IMR-90 (cell line): ENCODE measurements around the gene UBAC1. TPM values are rescaled to one million over a fixed set of nuclear protein-coding genes. Genes with fewer than 3 reads are reported as not detected.
A peak's percentile ranks its signal among the peaks of the same experiment; 100 is the strongest.

ENCODE experiments used
- ATAC-seq: fragments of 200-7000 bp; cut with Tn5 transposase; 2 replicates; pipeline ENCODE4 v1.9.1; 2020; ENCODE audit warnings: low read depth, mild to moderate bottlenecking, moderate library complexity
- BruUV-seq: library from RNA; stranded (reverse); fragments of 400-500 nt; replicated peaks from 2 replicates; lab custom pipeline; 2021; lab: Mats Ljungman, UMichigan
- CTCF ChIA-PET: fragments of 300-600 bp; formaldehyde crosslinking; extraction: SDS; loops from one replicate; lab custom pipeline; 2021; ENCODE audit warnings: antibody characterized with exemption; lab: Yijun Ruan, JAX
- POLR2A ChIA-PET: fragments of 300-600 bp; sonication (Branson Sonifier 250); formaldehyde crosslinking; loops from one replicate; lab custom pipeline; 2022; ENCODE audit warnings: antibody characterized with exemption; ENCODE audit not compliant: unreplicated experiment; lab: Charles Lee
- DNase-seq: peaks from one replicate; pipeline ENCODE4 v3.0.0; 2013
- H2AFZ ChIP-seq: replicated peaks from 2 replicates; pipeline ENCODE3; 2013; ENCODE audit warnings: low read length, mild to moderate bottlenecking; ENCODE audit not compliant: poor library complexity
- H2AK5ac ChIP-seq: 2 replicates; pipeline ENCODE4 v1.6.1; 2013; ENCODE audit warnings: low read depth, low read length, inconsistent platforms
- H2AK9ac ChIP-seq: replicated peaks from 2 replicates; pipeline ENCODE3; 2013; ENCODE audit warnings: mild to moderate bottlenecking, low read depth, low read length, moderate library complexity; ENCODE audit not compliant: poor library complexity
- H2BK120ac ChIP-seq: 2 replicates; pipeline ENCODE4 v1.6.1; 2013; ENCODE audit warnings: low read depth, low read length, inconsistent platforms
- H2BK15ac ChIP-seq: 3 replicates; pipeline ENCODE4 v1.6.1; 2013; ENCODE audit warnings: low read depth, low read length, inconsistent platforms
- H2BK20ac ChIP-seq: 2 replicates; pipeline ENCODE4 v1.6.1; 2013; ENCODE audit warnings: low read depth, mild to moderate bottlenecking, inconsistent platforms, low read length, moderate library complexity
- H2BK5ac ChIP-seq: 2 replicates; pipeline ENCODE4 v1.6.1; 2013; ENCODE audit warnings: mild to moderate bottlenecking, low read depth, low read length, inconsistent platforms; ENCODE audit not compliant: poor library complexity, severe bottlenecking
- H3K14ac ChIP-seq: replicated peaks from 2 replicates; pipeline ENCODE4 v1.6.1; 2013; ENCODE audit warnings: low read depth, low read length, inconsistent platforms
- H3K18ac ChIP-seq: 2 replicates; pipeline ENCODE4 v1.6.1; 2013; ENCODE audit warnings: low read depth, low read length, control low read depth
- H3K23ac ChIP-seq: 2 replicates; pipeline ENCODE4 v1.6.1; 2013; ENCODE audit warnings: low read depth, low read length, inconsistent platforms
- H3K27ac ChIP-seq: 2 replicates; pipeline ENCODE4 v1.5.1; 2013; ENCODE audit warnings: mild to moderate bottlenecking, control low read depth, low read length; ENCODE audit not compliant: insufficient read depth
- H3K27me3 ChIP-seq: 2 replicates; pipeline ENCODE4 v1.6.1; 2013; ENCODE audit warnings: low read length; ENCODE audit not compliant: control insufficient read depth, insufficient read depth
- H3K36me3 ChIP-seq: 2 replicates; pipeline ENCODE4 v1.6.1; 2013; ENCODE audit warnings: low read length, mixed read lengths; ENCODE audit not compliant: control insufficient read depth, insufficient read depth
- H3K4ac ChIP-seq: 2 replicates; pipeline ENCODE4 v1.6.1; 2013; ENCODE audit warnings: low read depth, low read length, inconsistent platforms
- H3K4me1 ChIP-seq: 2 replicates; pipeline ENCODE4 v1.6.1; 2013; ENCODE audit warnings: low read length, mixed read lengths; ENCODE audit not compliant: control insufficient read depth, insufficient read depth
- H3K4me2 ChIP-seq: 2 replicates; pipeline ENCODE4 v1.6.1; 2013; ENCODE audit warnings: low read depth, mild to moderate bottlenecking, control low read depth, low read length, moderate library complexity
- H3K4me3 ChIP-seq: 2 replicates; pipeline ENCODE4 v1.5.1; 2013; ENCODE audit warnings: low read depth, mild to moderate bottlenecking, control low read depth, low read length, moderate library complexity; ENCODE audit not compliant: insufficient read depth
- H3K56ac ChIP-seq: 2 replicates; pipeline ENCODE4 v1.6.1; 2013; ENCODE audit warnings: low read length, inconsistent platforms; ENCODE audit not compliant: insufficient read depth; ENCODE audit errors: extremely low read depth
- H3K79me1 ChIP-seq, 2 experiments: 2 replicates each; pipeline ENCODE4 v1.6.1; 2013; ENCODE audit warnings: low read length in 2 of 2, inconsistent platforms in 1 of 2, low read depth in 1 of 2
- H3K9ac ChIP-seq: 2 replicates; pipeline ENCODE4 v1.6.1; 2013; ENCODE audit warnings: low read depth, low read length, control low read depth
- H3K9me1 ChIP-seq: 2 replicates; pipeline ENCODE4 v1.6.1; 2013; ENCODE audit warnings: low read length, inconsistent platforms; ENCODE audit not compliant: insufficient read depth
- H3K9me3 ChIP-seq: 2 replicates; pipeline ENCODE4 v1.6.1; 2013; ENCODE audit warnings: low read length; ENCODE audit not compliant: control insufficient read depth, insufficient read depth
- H4K20me1 ChIP-seq: 2 replicates; pipeline ENCODE4 v1.6.1; 2013; ENCODE audit warnings: low read length, inconsistent platforms; ENCODE audit not compliant: insufficient read depth
- H4K5ac ChIP-seq: 2 replicates; pipeline ENCODE4 v1.6.1; 2013; ENCODE audit warnings: mild to moderate bottlenecking, low read depth, low read length, control low read depth
- H4K8ac ChIP-seq, 2 experiments: 2 replicates each; pipeline ENCODE4 v1.6.1; 2013; ENCODE audit warnings: low read depth in 2 of 2, low read length in 2 of 2, control low read depth in 1 of 2, inconsistent platforms in 1 of 2
- H4K91ac ChIP-seq: 2 replicates; pipeline ENCODE4 v1.6.1; 2013; ENCODE audit warnings: low read depth, low read length, inconsistent platforms; ENCODE audit not compliant: insufficient read depth
- BHLHE40 ChIP-seq: fragments of 150-350 bp; IDR thresholded peaks from 2 replicates; pipeline ENCODE4 v1.6.1; 2016; ENCODE audit warnings: mild to moderate bottlenecking, low read depth, low read length
- CEBPB ChIP-seq: IDR thresholded peaks from 2 replicates; pipeline ENCODE4 v1.6.1; 2012; ENCODE audit warnings: low read depth, low read length, improper control_type of control experiment
- CHD1 ChIP-seq: IDR thresholded peaks from 2 replicates; pipeline ENCODE4 v1.6.1; 2012; ENCODE audit warnings: low read depth, low read length, improper control_type of control experiment
- CTCF ChIP-seq: conservative IDR thresholded peaks from 2 replicates; pipeline ENCODE4 v1.5.1; 2012; ENCODE audit warnings: mild to moderate bottlenecking, low read depth, low read length, improper control_type of control experiment
- ELK1 ChIP-seq: fragments of 150-350 bp; IDR thresholded peaks from 2 replicates; pipeline ENCODE4 v1.6.1; 2016; ENCODE audit warnings: low read depth, mild to moderate bottlenecking, low read length, moderate library complexity, borderline replicate concordance
- FOS ChIP-seq: fragments of 150-350 bp; IDR thresholded peaks from 2 replicates; pipeline ENCODE4 v1.6.1; 2016; ENCODE audit warnings: low read depth, low read length
- MAFK ChIP-seq: IDR thresholded peaks from 2 replicates; pipeline ENCODE4 v1.6.1; 2012; ENCODE audit warnings: low read depth, low read length, improper control_type of control experiment
- MAZ ChIP-seq: IDR thresholded peaks from 2 replicates; pipeline ENCODE4 v1.6.1; 2012; ENCODE audit warnings: low read depth, mild to moderate bottlenecking, low read length, improper control_type of control experiment, moderate library complexity, borderline replicate concordance
- MXI1 ChIP-seq: IDR thresholded peaks from 2 replicates; pipeline ENCODE4 v1.6.1; 2012; ENCODE audit warnings: low read depth, mild to moderate bottlenecking, low read length, moderate library complexity, borderline replicate concordance
- NFE2L2 ChIP-seq: fragments of 150-350 bp; IDR thresholded peaks from 2 replicates; pipeline ENCODE4 v1.6.1; 2016; ENCODE audit warnings: low read depth, mild to moderate bottlenecking, low read length
- POLR2A ChIP-seq: IDR thresholded peaks from 2 replicates; pipeline ENCODE4 v1.6.1; 2012; ENCODE audit warnings: mild to moderate bottlenecking, low read depth, low read length
- RAD21 ChIP-seq: IDR thresholded peaks from 2 replicates; pipeline ENCODE4 v1.6.1; 2012; ENCODE audit warnings: low read length, improper control_type of control experiment
- RCOR1 ChIP-seq: IDR thresholded peaks from 2 replicates; pipeline ENCODE4 v1.6.1; 2012; ENCODE audit warnings: mild to moderate bottlenecking, low read length, improper control_type of control experiment; ENCODE audit not compliant: insufficient replicate concordance
- RFX5 ChIP-seq: IDR thresholded peaks from 2 replicates; pipeline ENCODE4 v1.8.0; 2012; ENCODE audit warnings: low read depth, mild to moderate bottlenecking, low read length, moderate library complexity
- SMC3 ChIP-seq: fragments of 150-350 bp; IDR thresholded peaks from 2 replicates; pipeline ENCODE4 v1.6.1; 2016; ENCODE audit warnings: low read depth, mild to moderate bottlenecking, antibody characterized with exemption, low read length, moderate library complexity
- USF2 ChIP-seq: fragments of 150-350 bp; IDR thresholded peaks from 2 replicates; pipeline ENCODE4 v1.6.1; 2017; ENCODE audit warnings: mild to moderate bottlenecking, antibody characterized with exemption, low read length, low read depth
- WGBS, 2 experiments: methylation state at CpG; one replicate each; pipeline versions ENCODE4 v1.1.5 to v1.1.7; 2013; ENCODE audit warnings: missing lambda C conversion rate in 2 of 2; ENCODE audit not compliant: insufficient read length in 1 of 2; ENCODE audit errors: extremely low coverage in 2 of 2; 5-methylcytosine and 5-hydroxymethylcytosine counted together
- dilution Hi-C: fragments of 300-500 bp; cut with HindIII; formaldehyde crosslinking; loops from one replicate; pipeline ENCODE4 v1.14.3; 2018; ENCODE audit warnings: low sequenced_read_pairs; ENCODE audit not compliant: unreplicated experiment
- in situ Hi-C: fragments of 300-500 bp; cut with MboI; formaldehyde crosslinking; loops from 3 replicates; pipeline ENCODE4 v1.14.3; 2019; ENCODE audit warnings: low sequenced_read_pairs, inconsistent platforms, mixed read lengths
- intact Hi-C: fragments of 100-400 bp; cut with micrococcal nuclease; formaldehyde crosslinking; loops from 2 replicates; pipeline ENCODE4 v1.10.0; 2022
- polyA plus RNA-seq, 3 experiments: library from polyadenylated mRNA; depleted of rRNA; stranded (reverse); fragments of >200 nt; gene quantifications; 2 replicates each; pipeline ENCODE4 v1.2.3, GENCODE V29; 2012; ENCODE audit warnings: low replicate concordance in 1 of 3
- total RNA-seq: library from RNA; depleted of rRNA; stranded (reverse); fragments of >200 nt; gene quantifications from 2 replicates; pipeline ENCODE4 v1.2.3, GENCODE V29; 2012

UBAC1 gene
- total and polyA plus RNA-seq, 2 of the 4 experiments (the other 2 are of a cell fraction), result 25.3 to 33.9 TPM

GRCh38 chr9:136001231-136001630 is 40.1 kb upstream of the UBAC1 start:
- WGBS, 2 experiments, result 50% methylated on average over 1 of the region's 18 CpGs; no CpG with 5 or more reads in 1 of the 2 experiments
- no peak overlapping the region for H3K9ac ChIP-seq
- no peak overlapping the region for H2AK5ac ChIP-seq
- CTCF ChIA-PET, result no interaction called here
- no peak overlapping the region for H4K91ac ChIP-seq
- no peak overlapping the region for H3K56ac ChIP-seq
- H3K4me2 ChIP-seq, result no peak overlapping the region
- POLR2A ChIA-PET, result no interaction called here
- no peak overlapping the region for H2BK120ac ChIP-seq
- TF ChIP-seq RFX5 (no peak), MAZ (no peak), MAFK (no peak), CEBPB (no peak), FOS (no peak), RCOR1 (no peak), BHLHE40 (no peak), POLR2A (no peak), NFE2L2 (no peak), SMC3 (no peak), CTCF (no peak), ELK1 (no peak), CHD1 (no peak), RAD21 (no peak), MXI1 (no peak), USF2 (no peak)
- H2BK15ac ChIP-seq, result no peak overlapping the region
- H3K27ac ChIP-seq, result no peak overlapping the region
- no peak overlapping the region for H4K5ac ChIP-seq
- no peak overlapping the region for H3K4ac ChIP-seq
- H3K4me1 ChIP-seq, result peaks cover 6% of the 10 kb centered on the region; the same call in 1 of the 2 replicates
- H3K9me3 ChIP-seq, result no peaks in the 10 kb centered on the region
- intact Hi-C loops, result no loop called here
- H3K14ac ChIP-seq, result no peak overlapping the region
- in situ Hi-C loops, result no loop called here
- no peak overlapping the region for H2BK20ac ChIP-seq
- H3K18ac ChIP-seq, result no peak overlapping the region
- no peaks in the 10 kb centered on the region; a peak in 2 of 4 replicates for H3K79me1 ChIP-seq
- H3K9me1 ChIP-seq, result no peaks in the 10 kb centered on the region
- no peak overlapping the region for H2BK5ac ChIP-seq
- ATAC-seq (no peak), DNase-seq (no peak)
- dilution Hi-C loops, result no loop called here
- no peak overlapping the region for H2AFZ ChIP-seq
- no peaks in the 10 kb centered on the region for H3K36me3 ChIP-seq
- H4K20me1 ChIP-seq, result no peaks in the 10 kb centered on the region
- H3K4me3 ChIP-seq, result no peak overlapping the region
- H4K8ac ChIP-seq, result no peak overlapping the region
- no peaks in the 10 kb centered on the region for H3K27me3 ChIP-seq
- H3K23ac ChIP-seq, result no peak overlapping the region
- H2AK9ac ChIP-seq, result peak overlapping the region; percentile 16
- no TSS peak for BruUV-seq
